GM19193 (cell line): ENCODE results near the gene FCAMR.

Experiments
- POLR2A ChIP-seq: IDR thresholded peaks from 4 replicates; pipeline ENCODE4 v1.6.1; 2011; ENCODE audit not compliant: insufficient read depth, insufficient read length; ENCODE audit errors: extremely low read depth

The FCAMR gene

DNA sequence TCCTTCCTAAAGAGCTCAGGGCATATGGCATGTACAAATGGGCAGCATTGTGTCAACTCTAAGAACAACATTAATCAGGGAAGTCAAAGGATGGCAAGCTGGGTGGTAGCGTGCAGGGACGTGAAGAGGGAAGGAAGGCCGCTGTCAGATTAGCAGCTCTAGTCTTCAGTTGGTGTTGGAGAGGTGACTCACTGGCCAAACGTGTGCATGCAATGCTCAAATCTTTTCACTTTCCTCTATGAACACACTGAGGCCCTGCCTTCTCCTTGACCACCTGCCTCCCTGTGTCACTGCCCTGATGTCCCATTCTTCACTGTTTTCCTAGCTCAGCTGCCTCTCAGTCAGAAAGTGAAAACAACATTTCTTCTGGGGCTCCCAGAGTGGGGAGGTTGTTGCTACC lies 18.1 kb downstream of the FCAMR start:
- peak; percentile 12 for TF ChIP-seq POLR2A

GRCh38 chr1:206951318-206952100 lies 18.8 kb downstream of the FCAMR start:
- TF ChIP-seq POLR2A, result no peak

- TF ChIP-seq POLR2A, result no peak
These were observed 20.6 kb downstream of the FCAMR start for GRCh38 chr1:206949641-206950040.

DNA sequence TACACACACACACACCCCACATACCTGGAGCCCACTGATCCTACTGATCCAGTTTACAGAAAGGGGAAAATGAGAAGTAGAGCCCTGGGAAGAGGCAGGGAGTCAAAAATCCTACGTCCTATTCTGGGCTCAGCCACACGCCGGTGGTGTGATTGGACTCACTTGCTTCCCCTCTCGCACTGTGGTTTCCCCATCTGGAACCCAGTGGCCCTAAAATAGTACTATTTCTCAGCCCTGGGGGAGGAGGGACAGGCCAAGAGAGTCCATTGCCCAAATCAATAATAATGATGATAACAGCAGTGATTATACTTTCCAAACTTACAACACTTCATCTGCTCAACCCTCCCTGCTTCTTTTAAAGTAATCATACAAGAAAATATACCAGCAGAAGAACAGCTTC lies 21.1 kb downstream of the FCAMR start:
- no peak for TF ChIP-seq POLR2A

DNA sequence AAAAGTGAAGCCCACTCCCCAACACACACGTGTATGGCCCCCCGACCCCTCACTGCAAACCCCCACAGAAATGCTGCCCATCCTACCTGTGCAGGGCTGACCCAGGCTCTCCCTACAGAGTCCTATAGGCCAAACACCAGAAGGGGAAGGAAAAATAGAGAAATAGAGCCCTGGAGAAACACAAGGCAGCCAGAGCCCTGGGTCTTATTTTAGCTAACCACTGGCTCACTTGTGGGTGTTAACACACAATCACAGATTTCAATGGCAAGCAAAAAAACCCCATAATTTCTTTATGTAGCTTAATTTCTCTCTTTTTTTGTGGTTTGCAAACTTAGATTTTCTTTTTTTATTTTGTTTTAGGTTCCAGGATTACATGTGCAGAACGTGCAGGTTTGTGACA lies 23.0 kb downstream of the FCAMR start:
- TF ChIP-seq POLR2A, result no peak

DNA sequence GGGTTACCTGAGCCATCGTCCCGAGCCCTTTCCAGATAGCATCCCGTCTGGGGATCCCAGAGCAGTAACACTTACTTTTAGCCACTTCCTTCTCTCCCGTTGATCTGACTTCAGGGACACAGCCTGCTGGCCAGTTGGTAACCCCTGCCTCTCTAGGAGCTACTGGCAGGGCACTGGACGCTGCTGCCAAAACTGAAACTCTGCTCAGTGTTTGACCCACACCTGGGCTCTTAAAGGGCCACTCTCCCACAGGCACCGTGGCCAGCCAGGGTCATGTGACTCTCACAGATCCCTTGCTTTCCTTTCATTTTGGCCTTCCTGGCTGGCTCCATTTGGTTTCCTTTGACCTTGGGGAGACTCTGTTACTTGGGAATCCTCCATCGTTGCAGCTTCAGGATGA lies 24.0 kb downstream of the FCAMR start, which contains the start of gene PIGR:
Gene PIGR (minus strand): TSS at position 206 of the 400 bp plus-strand sequence. CDS start 5,935 bp downstream, outside the sequence.
- no peak for TF ChIP-seq POLR2A

DNA sequence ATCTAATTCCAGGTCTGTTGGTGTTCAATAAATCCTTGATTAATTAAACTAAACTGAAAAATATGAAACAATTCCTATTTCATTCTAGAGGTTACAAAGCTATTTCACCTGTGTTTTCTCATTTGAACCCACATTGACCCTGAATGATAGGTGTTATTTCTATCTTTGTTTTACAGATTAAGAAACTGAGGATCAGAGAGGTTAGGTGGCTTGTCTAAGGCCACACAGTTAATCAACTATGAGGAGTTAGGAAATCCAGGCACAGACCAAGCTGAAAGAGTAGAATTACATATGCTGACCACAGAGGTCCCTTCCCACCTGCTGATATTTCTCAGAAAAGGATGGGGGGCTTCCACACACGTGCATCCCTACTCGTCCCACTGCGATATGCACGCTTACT lies 24.5 kb downstream of the FCAMR start:
- no peak for TF ChIP-seq POLR2A

DNA sequence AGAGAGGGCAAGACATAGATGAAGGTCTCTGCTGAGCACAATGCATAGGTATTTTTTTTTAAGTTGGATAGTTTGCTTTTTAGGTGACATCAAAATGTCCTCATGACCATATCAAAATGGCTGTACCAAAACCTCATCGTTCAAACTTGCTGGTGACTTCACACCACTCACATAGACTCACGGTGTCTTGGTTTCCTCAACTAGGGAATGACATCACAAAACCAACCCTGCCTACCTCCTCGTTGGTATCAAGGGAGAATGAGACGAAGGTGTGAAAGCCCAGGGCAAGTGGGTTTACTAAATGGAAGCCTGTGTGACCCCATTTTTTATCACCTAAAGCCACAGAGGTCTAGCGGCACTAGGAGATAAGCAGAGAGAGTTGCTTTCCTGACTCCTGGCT lies 25.6 kb downstream of the FCAMR start:
- no peak for TF ChIP-seq POLR2A

- TF ChIP-seq POLR2A, result no peak
These were observed 28.4 kb downstream of the FCAMR start for GRCh38 chr1:206941766-206942418.

DNA sequence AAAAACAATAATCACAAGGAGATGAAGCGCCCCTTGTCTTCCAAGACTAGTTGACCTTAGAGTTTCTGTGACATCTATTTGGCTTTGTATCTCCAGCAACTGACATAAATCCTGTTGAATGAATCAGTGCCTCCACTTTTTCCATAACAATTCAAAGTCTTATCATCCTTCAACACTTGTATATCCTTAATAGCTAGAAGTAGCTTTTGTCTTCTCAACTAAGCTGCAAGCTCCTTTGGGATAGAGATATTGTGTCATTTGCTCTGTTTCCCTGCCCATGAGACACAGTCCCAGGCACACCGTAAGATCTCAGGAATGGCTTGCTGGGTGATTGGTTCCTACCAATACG lies 29.7 kb downstream of the FCAMR start:
- TF ChIP-seq POLR2A, result no peak

- TF ChIP-seq POLR2A, result no peak
These were observed 30.2 kb downstream of the FCAMR start for GRCh38 chr1:206939841-206940587.

DNA sequence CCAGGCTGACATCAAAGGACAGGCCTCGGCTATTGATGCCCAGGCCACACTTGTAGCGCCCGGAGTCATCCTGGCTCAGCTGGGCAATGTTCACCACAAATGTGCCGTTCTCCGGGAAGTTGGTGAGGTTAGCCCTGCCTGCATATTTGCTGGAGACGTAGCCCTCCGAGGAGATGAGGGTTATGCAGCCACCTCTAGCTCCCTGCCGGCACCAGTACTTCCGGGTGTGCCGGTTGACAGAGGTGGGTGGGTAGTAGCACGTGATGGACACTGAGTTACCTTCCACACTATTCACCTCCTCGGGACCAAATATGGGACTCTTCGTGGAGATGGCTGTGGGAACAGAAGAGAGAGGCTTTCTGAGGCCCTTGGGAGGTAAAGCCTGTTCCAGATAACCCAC lies 31.1 kb downstream of the FCAMR start:
- TF ChIP-seq POLR2A, result no peak

- TF ChIP-seq POLR2A, result no peak
These were observed 32.8 kb downstream of the FCAMR start for GRCh38 chr1:206937425-206937824.

DNA sequence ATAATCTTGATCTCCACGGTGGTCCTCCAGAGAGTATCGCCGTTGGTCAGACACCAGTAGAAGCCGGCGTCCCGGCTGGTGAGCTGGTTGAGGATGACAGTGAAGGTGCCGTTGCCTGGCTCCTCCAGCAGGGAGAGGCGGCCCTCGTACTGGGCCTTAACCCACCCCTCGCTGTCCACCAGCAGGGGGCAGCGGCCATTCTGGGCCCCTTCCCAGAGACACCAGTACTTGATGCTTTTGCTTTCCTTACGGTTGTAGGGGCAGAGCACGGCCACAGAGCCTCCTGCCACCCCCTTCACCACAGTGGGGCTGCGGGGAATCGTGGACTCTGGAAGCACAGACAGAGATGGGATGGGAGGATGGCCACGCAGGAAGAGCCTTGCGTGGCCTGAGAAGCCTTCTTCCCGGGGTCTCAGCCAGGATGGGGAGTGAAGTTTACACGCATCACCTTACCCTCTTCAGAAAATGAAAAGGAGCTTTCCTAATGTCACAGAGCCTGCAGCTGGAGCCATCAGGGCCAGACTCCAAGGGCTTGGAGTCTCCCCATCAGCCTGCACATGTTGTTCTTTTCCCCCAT lies 34.7 kb downstream of the FCAMR start:
- no peak for TF ChIP-seq POLR2A

DNA sequence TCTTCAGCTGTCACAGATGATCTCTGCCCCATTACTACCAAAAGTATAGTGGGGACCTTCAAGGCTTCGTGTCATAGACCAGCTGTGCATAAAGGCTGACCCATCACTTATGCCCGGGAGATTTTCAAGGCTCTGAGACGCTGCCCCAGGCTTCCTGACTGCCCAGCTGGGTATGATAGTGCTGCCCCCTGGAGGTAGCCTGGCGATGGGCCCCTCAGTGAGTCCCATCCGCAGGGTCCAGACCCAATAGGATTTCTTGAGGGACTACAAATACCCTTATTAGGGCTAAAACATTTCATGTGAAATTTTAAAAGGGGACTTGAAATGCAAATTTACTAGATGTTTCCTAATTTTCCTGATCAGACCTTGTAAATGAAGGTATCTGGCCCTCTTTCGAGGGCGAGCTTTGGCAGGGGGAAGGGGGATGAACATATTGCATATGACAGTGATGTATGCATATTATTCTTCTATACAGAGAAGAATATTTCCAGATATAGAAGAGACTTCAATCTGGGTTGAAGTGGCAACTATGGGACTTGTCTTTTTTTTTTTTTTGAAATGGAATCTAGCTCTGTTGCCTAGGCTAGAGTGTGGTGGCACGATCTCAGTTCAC lies 36.8 kb downstream of the FCAMR start:
- TF ChIP-seq POLR2A, result no peak
